A673 (cell line): ENCODE measurements around the gene CRIP1. TPM values are rescaled to one million over a fixed set of nuclear protein-coding genes. Genes with fewer than 3 reads are reported as not detected.

Source experiments
- BruUV-seq: library from RNA; stranded (reverse); fragments of 400-500 nt; replicated peaks from 2 replicates; lab custom pipeline; 2021; lab: Mats Ljungman, UMichigan
- CTCF ChIA-PET: fragments of 300-600 bp; sonication (Branson Sonifier 250); formaldehyde crosslinking; loops from one replicate; lab custom pipeline; 2022; ENCODE audit warnings: antibody characterized with exemption; lab: Charles Lee
- POLR2A ChIA-PET: fragments of 300-600 bp; sonication (Branson Sonifier 250); formaldehyde crosslinking; loops from one replicate; lab custom pipeline; 2022; ENCODE audit warnings: antibody characterized with exemption; ENCODE audit not compliant: low non-redundant PET; lab: Charles Lee
- DNase-seq: peaks from one replicate; pipeline ENCODE4 v3.0.0-alpha.2; 2015; ENCODE audit warnings: low spot score
- H3K27ac ChIP-seq: fragments of 200-600 bp; sonication (generic); 2 replicates; pipeline ENCODE4 v1.5.1; 2016; ENCODE audit warnings: mixed run types, low read depth, mild to moderate bottlenecking, mixed read lengths, antibody characterized with exemption, low read length; ENCODE audit not compliant: poor library complexity, severe bottlenecking
- H3K27me3 ChIP-seq: fragments of 200-600 bp; sonication (generic); replicated peaks from 2 replicates; pipeline ENCODE4 v1.6.1; 2017; ENCODE audit warnings: mixed run types, low read depth, mild to moderate bottlenecking, mixed read lengths, antibody characterized with exemption, low read length; ENCODE audit not compliant: insufficient read depth, poor library complexity
- H3K36me3 ChIP-seq: fragments of 200-600 bp; sonication (generic); 2 replicates; pipeline ENCODE4 v1.6.1; 2016; ENCODE audit warnings: mixed run types, mild to moderate bottlenecking, mixed read lengths, antibody characterized with exemption, low read length; ENCODE audit not compliant: insufficient read depth, poor library complexity, severe bottlenecking
- H3K4me1 ChIP-seq: fragments of 200-600 bp; sonication (generic); 2 replicates; pipeline ENCODE4 v1.6.1; 2017; ENCODE audit warnings: mixed run types, mild to moderate bottlenecking, mixed read lengths, antibody characterized with exemption, low read length; ENCODE audit not compliant: insufficient read depth, poor library complexity, severe bottlenecking
- H3K4me3 ChIP-seq: fragments of 200-600 bp; sonication (generic); 2 replicates; pipeline ENCODE4 v1.5.1; 2016; ENCODE audit warnings: low read depth, mixed run types, mild to moderate bottlenecking, mixed read lengths, low read length; ENCODE audit not compliant: poor library complexity, severe bottlenecking
- H3K9me3 ChIP-seq: fragments of 200-600 bp; sonication (generic); 2 replicates; pipeline ENCODE4 v1.6.1; 2016; ENCODE audit warnings: mixed run types, low read depth, mild to moderate bottlenecking, mixed read lengths, antibody characterized with exemption, low read length; ENCODE audit not compliant: poor library complexity, severe bottlenecking
- CTCF ChIP-seq: fragments of 300-800, 200-600 bp; sonication (generic); conservative IDR thresholded peaks from 2 replicates; pipeline ENCODE4 v1.5.1; 2017; ENCODE audit warnings: low read depth, mild to moderate bottlenecking, antibody characterized with exemption, low read length, moderate library complexity, mixed read lengths
- EZH2 ChIP-seq: fragments of 200-600 bp; sonication (generic); IDR thresholded peaks from 2 replicates; pipeline ENCODE4 v1.6.1; 2017; ENCODE audit warnings: borderline replicate concordance, low read depth, mild to moderate bottlenecking, mixed read lengths, antibody characterized with exemption, low read length; ENCODE audit not compliant: poor library complexity, severe bottlenecking
- intact Hi-C: fragments of 100-400 bp; cut with micrococcal nuclease; formaldehyde crosslinking; loops from one replicate; pipeline ENCODE4 v1.10.0; 2022; ENCODE audit not compliant: unreplicated experiment
- total RNA-seq: library from RNA; stranded (reverse); gene quantifications from 2 replicates; pipeline ENCODE4 v1.2.3, GENCODE V29; 2021

The CRIP1 gene
- total RNA-seq, 1 experiment from 2014 or later: 47.7 TPM

- no peak for TF ChIP-seq EZH2
- TF ChIP-seq CTCF: no peak
- Histone ChIP-seq H3K4me1 (peaks cover 37% of the 10 kb centered on the region), H3K9me3 (no peaks in the 10 kb centered on the region), H3K27ac (no peak overlapping the region), H3K36me3 (peaks cover 48% of the 10 kb centered on the region), H3K27me3 (no peaks in the 10 kb centered on the region), H3K4me3 (no peak overlapping the region)
- no TSS peak for BruUV-seq
- no peak for DNase-seq
- ChIA-PET CTCF (interaction anchor here (1.4 to 1.5 kb wide), 2 partner anchors 14 to 23 kb away, joined by 4 read pairs; no protein-coding TSS in a partner anchor), POLR2A (no interaction called here)
- intact Hi-C loops: no loop called here
Observed at GRCh38 chr14:105466531-105467248, 20.0 kb upstream of the CRIP1 start.

DNA sequence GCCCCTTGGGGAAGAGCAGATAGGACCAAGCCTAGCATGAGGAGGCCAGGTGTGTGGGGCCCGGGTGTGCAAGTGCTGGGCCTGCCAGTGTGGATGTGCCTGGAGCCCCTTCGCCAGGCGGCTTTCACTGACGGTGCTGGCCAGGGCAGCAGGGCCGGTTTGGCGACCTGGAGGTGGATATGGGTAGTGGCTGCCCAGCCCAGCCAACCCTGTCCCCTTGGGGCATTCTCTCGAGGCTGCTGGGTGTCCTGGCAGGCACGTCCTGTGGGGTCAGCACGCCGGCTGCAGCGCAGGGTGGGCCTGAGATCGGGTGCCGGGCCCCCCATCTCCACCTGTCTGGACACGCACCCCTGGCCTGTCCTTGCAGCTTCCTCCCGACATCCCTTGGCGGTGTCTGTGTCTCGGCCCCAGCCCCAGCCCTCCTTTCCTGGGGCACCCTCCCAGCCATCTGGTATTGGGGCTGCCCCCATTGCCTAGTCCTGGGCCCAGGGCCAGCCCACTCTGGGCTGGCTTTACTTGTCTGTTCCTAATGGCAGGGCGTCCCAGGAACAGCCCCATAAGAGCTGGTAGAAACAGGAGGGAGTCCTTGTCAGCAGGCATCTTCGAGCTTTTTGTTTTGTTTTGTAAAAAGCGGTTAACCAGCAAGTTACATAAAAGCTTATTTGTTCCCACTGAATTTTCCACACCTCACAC lies 19.3 kb upstream of the CRIP1 start:
- Histone ChIP-seq H3K4me1 (peaks cover 44% of the 10 kb centered on the region), H3K27ac (no peak overlapping the region), H3K27me3 (no peaks in the 10 kb centered on the region), H3K36me3 (peaks cover 45% of the 10 kb centered on the region), H3K9me3 (no peaks in the 10 kb centered on the region), H3K4me3 (no peak overlapping the region)
- no TSS peak for BruUV-seq
- CTCF ChIA-PET: interaction anchor here (1.4 to 1.5 kb wide), 2 partner anchors 13 to 23 kb away, joined by 4 read pairs; no protein-coding TSS in a partner anchor
- DNase-seq: no peak
- POLR2A ChIA-PET: no interaction called here
- intact Hi-C loops: no loop called here
- TF ChIP-seq CTCF (no peak), EZH2 (no peak)

DNA sequence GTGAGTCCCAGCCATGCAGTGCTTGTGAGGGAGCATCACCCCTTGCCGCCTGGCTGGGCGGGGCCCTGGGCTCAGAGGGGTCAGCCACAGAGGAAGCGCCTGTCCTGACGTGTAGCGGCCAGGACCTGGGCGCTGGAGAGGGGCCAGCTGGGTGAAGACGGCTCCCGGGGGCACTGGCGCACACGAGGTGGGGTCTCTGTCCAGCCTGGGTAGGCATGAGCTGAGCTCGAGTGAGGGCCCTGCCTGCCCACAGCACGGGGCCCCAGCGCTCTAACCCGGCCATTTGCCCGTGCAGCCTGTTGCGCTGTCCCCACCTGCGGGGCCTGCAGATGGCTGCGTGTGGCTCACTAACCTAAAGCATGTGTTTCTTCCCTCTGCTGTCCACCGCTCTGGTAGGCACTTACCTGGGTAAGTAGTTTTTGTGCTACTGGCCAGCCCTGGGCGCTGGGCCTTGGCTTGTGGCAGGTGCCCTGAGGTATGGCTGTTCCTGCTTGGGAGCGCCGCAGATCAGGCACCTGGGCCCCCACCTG lies 18.7 kb upstream of the CRIP1 start:
- H3K27me3 ChIP-seq: no peaks in the 10 kb centered on the region
- no peaks in the 10 kb centered on the region for H3K9me3 ChIP-seq
- intact Hi-C loops: no loop called here
- H3K4me3 ChIP-seq: no peak overlapping the region
- no TSS peak for BruUV-seq
- no peak for TF ChIP-seq CTCF
- TF ChIP-seq EZH2: no peak
- no peak overlapping the region for H3K27ac ChIP-seq
- DNase-seq: no peak
- ChIA-PET CTCF (interaction anchor here (1.4 to 1.5 kb wide), 2 partner anchors 12 to 22 kb away, joined by 4 read pairs; no protein-coding TSS in a partner anchor), POLR2A (no interaction called here)
- H3K36me3 ChIP-seq: peaks cover 43% of the 10 kb centered on the region
- peaks cover 50% of the 10 kb centered on the region for H3K4me1 ChIP-seq
